ENCODE results near the gene TMEM175. TPM values are rescaled to one million over a fixed set of nuclear protein-coding genes. Genes with fewer than 3 reads are reported as not detected.
A peak's percentile ranks its signal among the peaks of the same experiment; 100 is the strongest.

Gene TMEM175
- total RNA-seq, 2 experiments from 2014 or later: 11.0 to 11.2 TPM

- peaks cover 7% of the 10 kb centered on the region for H3K36me3 Mint-ChIP-seq (ENCODE audit: low read depth)
- H3K4me3 Mint-ChIP-seq: no peak overlapping the region
- ATAC-seq (no peak), DNase-seq (no peak)
- no peaks in the 10 kb centered on the region for H3K27me3 Mint-ChIP-seq
- POLR2A ChIA-PET: no interaction called here
- TF ChIP-seq CTCF (IDR thresholded peaks at IDR 0.05): no peak
- no peaks in the 10 kb centered on the region for H3K9me3 Mint-ChIP-seq
- H3K27ac Mint-ChIP-seq: no peak overlapping the region
- CTCF ChIA-PET: no interaction called here
- intact Hi-C loops (cut with micrococcal nuclease): no loop called here
- peaks cover 23% of the 10 kb centered on the region for H3K4me1 Mint-ChIP-seq (ENCODE audit: low read depth)
These were observed 20.3 kb upstream of the TMEM175 start for GRCh38 chr4:911871-912490.

- DNase-seq: no peak
- ChIA-PET POLR2A (no interaction called here), CTCF (no interaction called here)
- intact Hi-C loops (cut with micrococcal nuclease): no loop called here
- no peak overlapping the region for H3K27ac Mint-ChIP-seq
- H3K4me3 Mint-ChIP-seq: no peak overlapping the region
- no peak for TF ChIP-seq CTCF (IDR thresholded peaks at IDR 0.05)
- peaks cover under 1% of the 10 kb centered on the region for H3K9me3 Mint-ChIP-seq
- ATAC-seq: no peak
- no peaks in the 10 kb centered on the region for H3K27me3 Mint-ChIP-seq
- peaks cover 8% of the 10 kb centered on the region for H3K36me3 Mint-ChIP-seq (ENCODE audit: low read depth)
- peaks cover 27% of the 10 kb centered on the region for H3K4me1 Mint-ChIP-seq (ENCODE audit: low read depth)
These were observed 19.5 kb upstream of the TMEM175 start for GRCh38 chr4:912548-913279.

GRCh38 chr4:913280-913618, 19.0 kb upstream of the TMEM175 start:
- no peak for ATAC-seq
- Mint-ChIP-seq H3K36me3 (ENCODE audit: low read depth) (peaks cover 11% of the 10 kb centered on the region), H3K4me3 (no peak overlapping the region), H3K9me3 (peaks cover 4% of the 10 kb centered on the region), H3K4me1 (ENCODE audit: low read depth) (peaks cover 31% of the 10 kb centered on the region), H3K27me3 (no peaks in the 10 kb centered on the region), H3K27ac (no peak overlapping the region)
- POLR2A ChIA-PET: interaction anchor here (0.7 kb wide), 1 partner anchor 14 kb away, joined by 4 read pairs; no protein-coding TSS in a partner anchor
- no peak for TF ChIP-seq CTCF (IDR thresholded peaks at IDR 0.05)
- intact Hi-C loops (cut with micrococcal nuclease): no loop called here
- CTCF ChIA-PET: no interaction called here
- DNase-seq: no peak

GRCh38 chr4:914531-914930, 17.7 kb upstream of the TMEM175 start:
- no peak overlapping the region for H3K27ac Mint-ChIP-seq
- H3K9me3 Mint-ChIP-seq: peaks cover 4% of the 10 kb centered on the region
- no peak for DNase-seq
- ATAC-seq: no peak
- H3K36me3 Mint-ChIP-seq (ENCODE audit: low read depth): peaks cover 13% of the 10 kb centered on the region
- H3K4me1 Mint-ChIP-seq (ENCODE audit: low read depth): peaks cover 34% of the 10 kb centered on the region
- H3K4me3 Mint-ChIP-seq: no peak overlapping the region
- intact Hi-C loops (cut with micrococcal nuclease): no loop called here
- POLR2A ChIA-PET: no interaction called here
- no peaks in the 10 kb centered on the region for H3K27me3 Mint-ChIP-seq
- TF ChIP-seq CTCF (IDR thresholded peaks at IDR 0.05): no peak
- CTCF ChIA-PET: no interaction called here

- ChIA-PET POLR2A (no interaction called here), CTCF (no interaction called here)
- no peaks in the 10 kb centered on the region for H3K27me3 Mint-ChIP-seq
- intact Hi-C loops (cut with micrococcal nuclease): no loop called here
- ATAC-seq: peak; percentile 64
- peak overlapping the region; percentile 40 for H3K4me3 Mint-ChIP-seq
- H3K36me3 Mint-ChIP-seq (ENCODE audit: low read depth): peaks cover 16% of the 10 kb centered on the region
- peaks cover 38% of the 10 kb centered on the region for H3K4me1 Mint-ChIP-seq (ENCODE audit: low read depth)
- peak overlapping the region; percentile 28 for H3K27ac Mint-ChIP-seq
- H3K9me3 Mint-ChIP-seq: peaks cover 4% of the 10 kb centered on the region
- no peak for DNase-seq
- no peak for TF ChIP-seq CTCF (IDR thresholded peaks at IDR 0.05)
These were observed 17.2 kb upstream of the TMEM175 start for GRCh38 chr4:915041-915474.
